K562 (cell line): ENCODE results near the gene STRN3. TPM values are rescaled to one million over a fixed set of nuclear protein-coding genes. Genes with fewer than 3 reads are reported as not detected.

Experiments
- ARID2 ChIP-seq: fragments of 450-650 bp; IDR thresholded peaks from 2 replicates; pipeline ENCODE4 v1.6.1; 2017; ENCODE audit warnings: antibody characterized with exemption, mild to moderate bottlenecking
- BMI1 ChIP-seq: fragments of 150-350 bp; IDR thresholded peaks from 2 replicates; pipeline ENCODE4 v1.6.1; 2014; ENCODE audit warnings: low read length
- E2F3 ChIP-seq: fragments of 250-450 bp; sonication (Bioruptor Pico); IDR thresholded peaks from 2 replicates; pipeline ENCODE4 v1.4.0; 2020; ENCODE audit warnings: mild to moderate bottlenecking
- EHMT2 ChIP-seq: fragments of 450-650 bp; IDR thresholded peaks from 2 replicates; pipeline ENCODE4 v1.6.1; 2018; ENCODE audit warnings: antibody characterized with exemption
- ETS1 ChIP-seq: conservative IDR thresholded peaks from 2 replicates; pipeline ENCODE4 v1.6.1; 2011; ENCODE audit warnings: low read depth, mild to moderate bottlenecking, low read length; ENCODE audit not compliant: control insufficient read depth
- EZH2 ChIP-seq: IDR thresholded peaks from 2 replicates; pipeline ENCODE4 v1.6.1; 2012; ENCODE audit warnings: low read depth, mild to moderate bottlenecking, inconsistent platforms, low read length, borderline replicate concordance
- FUS ChIP-seq: fragments of 200-400 bp; formaldehyde crosslinking; optimal IDR thresholded peaks from 2 replicates; pipeline ENCODE3; 2017; ENCODE audit warnings: low read depth, low read length
- GABPB1 ChIP-seq: sonication (generic); formaldehyde crosslinking; IDR thresholded peaks from 2 replicates; pipeline ENCODE4 v1.8.0; 2022; ENCODE audit warnings: mild to moderate bottlenecking, missing genetic modification reagents
- ILF3 ChIP-seq: fragments of 450-650 bp; IDR thresholded peaks from 2 replicates; pipeline ENCODE4 v1.6.1; 2018; ENCODE audit warnings: antibody characterized with exemption, mild to moderate bottlenecking, moderate library complexity, borderline replicate concordance
- JUND ChIP-seq, 2 experiments: IDR thresholded peaks; 2 replicates in 1 of 2; 3 replicates in 1 of 2; pipeline ENCODE4 v1.6.1; 2011; ENCODE audit warnings: borderline replicate concordance in 2 of 2, low read depth in 2 of 2, low read length in 2 of 2, improper control_type of control experiment in 1 of 2, missing biosample characterization in 1 of 2, missing genetic modification characterization in 1 of 2, missing genetic modification reagents in 1 of 2
- MAFF ChIP-seq: IDR thresholded peaks from 2 replicates; pipeline ENCODE4 v1.6.1; 2012; ENCODE audit warnings: low read length, improper control_type of control experiment
- MYNN ChIP-seq, 2 experiments: sonication (generic); formaldehyde crosslinking in 1 of 2; IDR thresholded peaks; 2 replicates each; pipeline versions ENCODE4 v1.5.0 to v1.6.1; 2016 to 2020; ENCODE audit warnings: antibody characterized with exemption in 1 of 2, missing genetic modification reagents in 1 of 2
- NR2C2 ChIP-seq, 2 experiments: fragments of 200-800 bp in 1 of 2; sonication (Bioruptor generic) in 1 of 2; sonication (generic) in 1 of 2; formaldehyde crosslinking in 1 of 2; IDR thresholded peaks; 2 replicates each; pipeline versions ENCODE4 v1.6.1 to v1.8.0; 2016 to 2022; ENCODE audit warnings: mild to moderate bottlenecking in 1 of 2, missing compliant biosample characterization in 1 of 2, missing genetic modification characterization in 1 of 2, missing genetic modification reagents in 1 of 2
- RUNX1 ChIP-seq: sonication (generic); IDR thresholded peaks from 2 replicates; pipeline ENCODE4 v1.6.1; 2016; ENCODE audit warnings: antibody characterized with exemption, low read depth
- SP1 ChIP-seq: sonication (generic); formaldehyde crosslinking; IDR thresholded peaks from 2 replicates; pipeline ENCODE4 v1.8.1; 2022; ENCODE audit warnings: mild to moderate bottlenecking, missing genetic modification reagents
- VEZF1 ChIP-seq: fragments of 200-800 bp; sonication (Bioruptor generic); IDR thresholded peaks from 2 replicates; pipeline ENCODE4 v1.6.1; 2017; ENCODE audit warnings: missing genetic modification characterization, missing compliant biosample characterization
- ZBTB1 ChIP-seq: sonication (generic); formaldehyde crosslinking; IDR thresholded peaks from 2 replicates; pipeline ENCODE4 v1.8.1; 2023; ENCODE audit warnings: missing genetic modification reagents, low read depth, mild to moderate bottlenecking, borderline replicate concordance
- ZBTB17 ChIP-seq: fragments of 450-650 bp; formaldehyde crosslinking; IDR thresholded peaks from 2 replicates; pipeline ENCODE4 v1.4.0; 2020; ENCODE audit warnings: mild to moderate bottlenecking
- ZNF551 ChIP-seq: fragments of 250-450 bp; sonication (Bioruptor Pico); IDR thresholded peaks from 2 replicates; pipeline ENCODE4 v1.5.0; 2021; ENCODE audit warnings: mild to moderate bottlenecking, moderate library complexity
- polyA plus RNA-seq, 8 experiments: library from polyadenylated mRNA; depleted of rRNA in 4 of 8; stranded (reverse) in 5 of 8; unstranded in 3 of 8; fragments of >200 nt; fragmentation: Nextera tagmentation in 2 of 8; fragmentation: Illumina TruSeq in 1 of 8; extraction: Ambion mirVana in 2 of 8; extraction: Trizol in 1 of 8; gene quantifications; 2 replicates each; pipeline versions ENCODE4 v1.2.1 to v1.2.3, GENCODE V29; 2011 to 2014; ENCODE audit warnings: inconsistent platforms in 1 of 8, missing spikeins in 1 of 8
- total RNA-seq, 7 experiments: library from RNA; depleted of rRNA in 6 of 7; stranded (reverse); fragments of >200 nt in 6 of 7; fragmentation: Illumina TruSeq in 2 of 7; extraction: Trizol in 2 of 7; gene quantifications; 2 replicates each; pipeline versions ENCODE4 v1.2.1 to v1.2.3, GENCODE V29; 2011 to 2021; ENCODE audit warnings: low replicate concordance in 1 of 7
- TF ChIP-seq, protein P1 (sequence below): fragments of 250-450 bp; sonication (Bioruptor Pico); IDR thresholded peaks from 2 replicates; pipeline ENCODE4 v1.8.0; 2022; ENCODE audit warnings: inconsistent platforms
- TF ChIP-seq, protein P2 (sequence below): fragments of 250-450 bp; sonication (Bioruptor Pico); IDR thresholded peaks from 2 replicates; pipeline ENCODE4 v1.4.0; 2020

Gene STRN3
- total and polyA plus RNA-seq, 9 of the 15 experiments (the other 6 are each of a cell fraction or from before 2014, with no cell fraction given) = 5.9 to 29.1 (median 16.0) TPM

DNA sequence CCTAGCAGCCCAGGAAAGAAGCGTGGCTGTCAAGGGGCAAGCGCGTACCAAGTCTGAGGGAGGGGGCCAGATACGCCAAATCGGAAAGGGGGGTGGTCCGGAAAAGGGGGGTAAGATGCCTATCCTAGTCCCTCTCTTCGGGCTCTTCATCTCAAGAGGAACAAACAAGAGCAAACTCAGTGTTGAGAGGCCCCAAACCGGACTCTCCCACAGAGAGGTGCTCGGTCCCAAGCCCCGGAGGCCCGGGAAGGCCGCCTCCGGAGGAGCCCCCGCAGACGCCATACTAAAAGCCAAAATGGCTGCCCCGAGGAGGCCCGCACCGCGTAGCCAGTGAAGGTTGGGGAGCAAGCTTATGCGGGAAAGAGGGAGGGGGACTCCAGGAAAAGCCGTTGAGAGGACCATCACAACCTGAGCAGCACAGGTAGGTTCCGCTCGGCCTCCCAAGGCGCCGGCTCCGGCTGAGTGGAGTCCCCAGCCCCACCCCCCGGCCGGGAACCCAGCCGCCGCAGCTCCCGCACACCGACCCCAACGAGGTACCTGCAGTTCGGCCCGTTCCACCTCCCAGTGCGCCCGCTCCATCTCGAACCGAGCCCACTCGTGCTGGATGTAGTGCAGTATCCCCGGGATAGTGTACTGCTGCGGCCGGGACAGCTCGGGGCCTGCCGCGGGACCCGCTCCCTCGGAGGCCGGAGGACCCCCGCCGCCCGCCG lies 657 bp downstream of the STRN3 start, which contains the start of gene AP4S1 (continued):
- no peak for TF ChIP-seq ILF3
- no peak for TF ChIP-seq FUS
- no peak for TF ChIP-seq JUND (IDR thresholded peaks at IDR 0.05; ENCODE audit: borderline replicate concordance, low read depth, low read length)
- no peak for TF ChIP-seq JUND (tag; IDR thresholded peaks at IDR 0.05; ENCODE audit: borderline replicate concordance, low read depth, low read length)
- TF ChIP-seq MAFF = no peak
- no peak for TF ChIP-seq BMI1
- no peak for TF ChIP-seq EZH2
- no peak for TF ChIP-seq E2F3 (CRISPR knock-in tag)
- TF ChIP-seq VEZF1 (CRISPR knock-in tag) = peak; percentile 66
- no peak for TF ChIP-seq ARID2
- no peak for TF ChIP-seq EHMT2
- no peak for TF ChIP-seq NR2C2 (CRISPR knock-in tag; IDR thresholded peaks at IDR 0.05)
- TF ChIP-seq NR2C2 (tag; IDR thresholded peaks at IDR 0.05) = no peak
- TF ChIP-seq ETS1 = no peak
- no peak for TF ChIP-seq ZBTB1 (CRISPR knock-in tag)
- TF ChIP-seq, protein P1, sequence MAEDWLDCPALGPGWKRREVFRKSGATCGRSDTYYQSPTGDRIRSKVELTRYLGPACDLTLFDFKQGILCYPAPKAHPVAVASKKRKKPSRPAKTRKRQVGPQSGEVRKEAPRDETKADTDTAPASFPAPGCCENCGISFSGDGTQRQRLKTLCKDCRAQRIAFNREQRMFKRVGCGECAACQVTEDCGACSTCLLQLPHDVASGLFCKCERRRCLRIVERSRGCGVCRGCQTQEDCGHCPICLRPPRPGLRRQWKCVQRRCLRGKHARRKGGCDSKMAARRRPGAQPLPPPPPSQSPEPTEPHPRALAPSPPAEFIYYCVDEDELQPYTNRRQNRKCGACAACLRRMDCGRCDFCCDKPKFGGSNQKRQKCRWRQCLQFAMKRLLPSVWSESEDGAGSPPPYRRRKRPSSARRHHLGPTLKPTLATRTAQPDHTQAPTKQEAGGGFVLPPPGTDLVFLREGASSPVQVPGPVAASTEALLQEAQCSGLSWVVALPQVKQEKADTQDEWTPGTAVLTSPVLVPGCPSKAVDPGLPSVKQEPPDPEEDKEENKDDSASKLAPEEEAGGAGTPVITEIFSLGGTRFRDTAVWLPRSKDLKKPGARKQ (CRISPR knock-in tag) = no peak
- 0 out of 2 replicates have a peak, but pooled peaks have one; percentile 37 for TF ChIP-seq ZBTB17
- TF ChIP-seq SP1 (CRISPR knock-in tag) = no peak
- TF ChIP-seq, protein P2, sequence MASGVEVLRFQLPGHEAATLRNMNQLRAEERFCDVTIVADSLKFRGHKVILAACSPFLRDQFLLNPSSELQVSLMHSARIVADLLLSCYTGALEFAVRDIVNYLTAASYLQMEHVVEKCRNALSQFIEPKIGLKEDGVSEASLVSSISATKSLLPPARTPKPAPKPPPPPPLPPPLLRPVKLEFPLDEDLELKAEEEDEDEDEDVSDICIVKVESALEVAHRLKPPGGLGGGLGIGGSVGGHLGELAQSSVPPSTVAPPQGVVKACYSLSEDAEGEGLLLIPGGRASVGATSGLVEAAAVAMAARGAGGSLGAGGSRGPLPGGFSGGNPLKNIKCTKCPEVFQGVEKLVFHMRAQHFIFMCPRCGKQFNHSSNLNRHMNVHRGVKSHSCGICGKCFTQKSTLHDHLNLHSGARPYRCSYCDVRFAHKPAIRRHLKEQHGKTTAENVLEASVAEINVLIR (CRISPR knock-in tag) = no peak
- TF ChIP-seq GABPB1 = no peak
- no peak for TF ChIP-seq ZNF551 (CRISPR knock-in tag)
- no peak for TF ChIP-seq RUNX1
- TF ChIP-seq MYNN (IDR thresholded peaks at IDR 0.05) = no peak
- TF ChIP-seq MYNN (CRISPR knock-in tag; IDR thresholded peaks at IDR 0.05) = no peak
